HEK293 (cell line): ENCODE measurements around the gene PTPRN2.

Experiments
- BCL11B ChIP-seq: fragments of 450-650 bp; formaldehyde crosslinking; IDR thresholded peaks from 2 replicates; pipeline ENCODE4 v1.5.1; 2016; ENCODE audit warnings: low read depth, missing biosample characterization, missing genetic modification characterization
- TF ChIP-seq, protein P1 (sequence below): fragments of 450-650 bp; formaldehyde crosslinking; IDR thresholded peaks from 2 replicates; pipeline ENCODE4 v1.5.1; 2016; ENCODE audit warnings: missing biosample characterization, missing genetic modification characterization
- TF ChIP-seq, protein P2 (sequence below): fragments of 450-650 bp; formaldehyde crosslinking; IDR thresholded peaks from 2 replicates; pipeline ENCODE4 v1.5.1; 2017; ENCODE audit warnings: missing biosample characterization, mild to moderate bottlenecking, missing genetic modification characterization, moderate library complexity
- TF ChIP-seq, protein P3 (sequence below): fragments of 450-650 bp; formaldehyde crosslinking; IDR thresholded peaks from 2 replicates; pipeline ENCODE4 v1.5.1; 2016; ENCODE audit warnings: missing biosample characterization, missing genetic modification characterization, low read depth
- TF ChIP-seq, protein P4 (sequence below): fragments of 450-650 bp; formaldehyde crosslinking; IDR thresholded peaks from 2 replicates; pipeline ENCODE4 v1.5.1; 2016; ENCODE audit warnings: missing biosample characterization, missing genetic modification characterization
- TF ChIP-seq, protein P5 (sequence below): fragments of 450-650 bp; formaldehyde crosslinking; IDR thresholded peaks from 2 replicates; pipeline ENCODE4 v1.5.1; 2016; ENCODE audit warnings: missing biosample characterization, missing genetic modification characterization
- TF ChIP-seq, protein P6 (sequence below): fragments of 450-650 bp; formaldehyde crosslinking; IDR thresholded peaks from 2 replicates; pipeline ENCODE4 v1.5.1; 2016; ENCODE audit warnings: missing biosample characterization, missing genetic modification characterization
- TF ChIP-seq, protein P7 (sequence below): fragments of 450-650 bp; formaldehyde crosslinking; IDR thresholded peaks from 2 replicates; pipeline ENCODE4 v1.5.1; 2017; ENCODE audit warnings: missing biosample characterization, missing genetic modification characterization

DNA sequence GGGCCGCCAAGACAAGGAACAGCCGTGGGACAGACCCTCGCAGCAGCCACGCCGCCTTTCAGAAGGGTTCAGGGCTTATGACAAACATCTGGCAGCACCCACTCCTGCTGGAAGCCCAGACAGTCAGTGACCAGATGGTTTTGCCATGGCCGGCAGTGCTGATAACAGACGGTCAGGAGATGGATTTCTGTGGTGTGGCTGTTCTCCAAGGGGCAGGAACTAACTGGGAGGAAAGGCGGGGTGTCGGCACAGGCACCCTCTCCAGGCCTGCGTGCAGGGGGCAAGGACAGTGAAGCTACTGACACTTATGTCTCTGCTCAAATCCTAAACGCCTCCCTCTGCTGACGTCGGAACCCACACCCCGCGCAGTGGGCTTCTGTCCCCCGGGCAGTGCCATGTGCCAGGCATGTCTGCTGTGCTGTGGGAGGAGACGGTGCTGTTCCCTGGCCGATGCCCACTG, 834.8 kb downstream of the PTPRN2 start:
- TF ChIP-seq, protein P1, sequence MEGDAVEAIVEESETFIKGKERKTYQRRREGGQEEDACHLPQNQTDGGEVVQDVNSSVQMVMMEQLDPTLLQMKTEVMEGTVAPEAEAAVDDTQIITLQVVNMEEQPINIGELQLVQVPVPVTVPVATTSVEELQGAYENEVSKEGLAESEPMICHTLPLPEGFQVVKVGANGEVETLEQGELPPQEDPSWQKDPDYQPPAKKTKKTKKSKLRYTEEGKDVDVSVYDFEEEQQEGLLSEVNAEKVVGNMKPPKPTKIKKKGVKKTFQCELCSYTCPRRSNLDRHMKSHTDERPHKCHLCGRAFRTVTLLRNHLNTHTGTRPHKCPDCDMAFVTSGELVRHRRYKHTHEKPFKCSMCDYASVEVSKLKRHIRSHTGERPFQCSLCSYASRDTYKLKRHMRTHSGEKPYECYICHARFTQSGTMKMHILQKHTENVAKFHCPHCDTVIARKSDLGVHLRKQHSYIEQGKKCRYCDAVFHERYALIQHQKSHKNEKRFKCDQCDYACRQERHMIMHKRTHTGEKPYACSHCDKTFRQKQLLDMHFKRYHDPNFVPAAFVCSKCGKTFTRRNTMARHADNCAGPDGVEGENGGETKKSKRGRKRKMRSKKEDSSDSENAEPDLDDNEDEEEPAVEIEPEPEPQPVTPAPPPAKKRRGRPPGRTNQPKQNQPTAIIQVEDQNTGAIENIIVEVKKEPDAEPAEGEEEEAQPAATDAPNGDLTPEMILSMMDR (tag by site-specific recombination): no peak
- TF ChIP-seq, protein P2, sequence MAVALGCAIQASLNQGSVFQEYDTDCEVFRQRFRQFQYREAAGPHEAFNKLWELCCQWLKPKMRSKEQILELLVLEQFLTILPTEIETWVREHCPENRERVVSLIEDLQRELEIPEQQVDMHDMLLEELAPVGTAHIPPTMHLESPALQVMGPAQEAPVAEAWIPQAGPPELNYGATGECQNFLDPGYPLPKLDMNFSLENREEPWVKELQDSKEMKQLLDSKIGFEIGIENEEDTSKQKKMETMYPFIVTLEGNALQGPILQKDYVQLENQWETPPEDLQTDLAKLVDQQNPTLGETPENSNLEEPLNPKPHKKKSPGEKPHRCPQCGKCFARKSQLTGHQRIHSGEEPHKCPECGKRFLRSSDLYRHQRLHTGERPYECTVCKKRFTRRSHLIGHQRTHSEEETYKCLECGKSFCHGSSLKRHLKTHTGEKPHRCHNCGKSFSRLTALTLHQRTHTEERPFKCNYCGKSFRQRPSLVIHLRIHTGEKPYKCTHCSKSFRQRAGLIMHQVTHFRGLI (tag by site-specific recombination): no peak
- TF ChIP-seq, protein P3, sequence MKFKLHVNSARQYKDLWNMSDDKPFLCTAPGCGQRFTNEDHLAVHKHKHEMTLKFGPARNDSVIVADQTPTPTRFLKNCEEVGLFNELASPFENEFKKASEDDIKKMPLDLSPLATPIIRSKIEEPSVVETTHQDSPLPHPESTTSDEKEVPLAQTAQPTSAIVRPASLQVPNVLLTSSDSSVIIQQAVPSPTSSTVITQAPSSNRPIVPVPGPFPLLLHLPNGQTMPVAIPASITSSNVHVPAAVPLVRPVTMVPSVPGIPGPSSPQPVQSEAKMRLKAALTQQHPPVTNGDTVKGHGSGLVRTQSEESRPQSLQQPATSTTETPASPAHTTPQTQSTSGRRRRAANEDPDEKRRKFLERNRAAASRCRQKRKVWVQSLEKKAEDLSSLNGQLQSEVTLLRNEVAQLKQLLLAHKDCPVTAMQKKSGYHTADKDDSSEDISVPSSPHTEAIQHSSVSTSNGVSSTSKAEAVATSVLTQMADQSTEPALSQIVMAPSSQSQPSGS (tag by site-specific recombination): no peak
- no peak for TF ChIP-seq BCL11B (tag by site-specific recombination)
- TF ChIP-seq, protein P4, sequence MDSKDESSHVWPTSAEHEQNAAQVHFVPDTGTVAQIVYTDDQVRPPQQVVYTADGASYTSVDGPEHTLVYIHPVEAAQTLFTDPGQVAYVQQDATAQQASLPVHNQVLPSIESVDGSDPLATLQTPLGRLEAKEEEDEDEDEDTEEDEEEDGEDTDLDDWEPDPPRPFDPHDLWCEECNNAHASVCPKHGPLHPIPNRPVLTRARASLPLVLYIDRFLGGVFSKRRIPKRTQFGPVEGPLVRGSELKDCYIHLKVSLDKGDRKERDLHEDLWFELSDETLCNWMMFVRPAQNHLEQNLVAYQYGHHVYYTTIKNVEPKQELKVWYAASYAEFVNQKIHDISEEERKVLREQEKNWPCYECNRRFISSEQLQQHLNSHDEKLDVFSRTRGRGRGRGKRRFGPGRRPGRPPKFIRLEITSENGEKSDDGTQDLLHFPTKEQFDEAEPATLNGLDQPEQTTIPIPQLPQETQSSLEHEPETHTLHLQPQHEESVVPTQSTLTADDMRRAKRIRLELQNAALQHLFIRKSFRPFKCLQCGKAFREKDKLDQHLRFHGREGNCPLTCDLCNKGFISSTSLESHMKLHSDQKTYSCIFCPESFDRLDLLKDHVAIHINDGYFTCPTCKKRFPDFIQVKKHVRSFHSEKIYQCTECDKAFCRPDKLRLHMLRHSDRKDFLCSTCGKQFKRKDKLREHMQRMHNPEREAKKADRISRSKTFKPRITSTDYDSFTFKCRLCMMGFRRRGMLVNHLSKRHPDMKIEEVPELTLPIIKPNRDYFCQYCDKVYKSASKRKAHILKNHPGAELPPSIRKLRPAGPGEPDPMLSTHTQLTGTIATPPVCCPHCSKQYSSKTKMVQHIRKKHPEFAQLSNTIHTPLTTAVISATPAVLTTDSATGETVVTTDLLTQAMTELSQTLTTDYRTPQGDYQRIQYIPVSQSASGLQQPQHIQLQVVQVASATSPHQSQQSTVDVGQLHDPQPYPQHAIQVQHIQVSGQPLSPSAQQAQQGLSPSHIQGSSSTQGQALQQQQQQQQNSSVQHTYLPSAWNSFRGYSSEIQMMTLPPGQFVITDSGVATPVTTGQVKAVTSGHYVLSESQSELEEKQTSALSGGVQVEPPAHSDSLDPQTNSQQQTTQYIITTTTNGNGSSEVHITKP (tag by site-specific recombination): no peak
- TF ChIP-seq, protein P5, sequence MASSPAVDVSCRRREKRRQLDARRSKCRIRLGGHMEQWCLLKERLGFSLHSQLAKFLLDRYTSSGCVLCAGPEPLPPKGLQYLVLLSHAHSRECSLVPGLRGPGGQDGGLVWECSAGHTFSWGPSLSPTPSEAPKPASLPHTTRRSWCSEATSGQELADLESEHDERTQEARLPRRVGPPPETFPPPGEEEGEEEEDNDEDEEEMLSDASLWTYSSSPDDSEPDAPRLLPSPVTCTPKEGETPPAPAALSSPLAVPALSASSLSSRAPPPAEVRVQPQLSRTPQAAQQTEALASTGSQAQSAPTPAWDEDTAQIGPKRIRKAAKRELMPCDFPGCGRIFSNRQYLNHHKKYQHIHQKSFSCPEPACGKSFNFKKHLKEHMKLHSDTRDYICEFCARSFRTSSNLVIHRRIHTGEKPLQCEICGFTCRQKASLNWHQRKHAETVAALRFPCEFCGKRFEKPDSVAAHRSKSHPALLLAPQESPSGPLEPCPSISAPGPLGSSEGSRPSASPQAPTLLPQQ (tag by site-specific recombination): no peak
- TF ChIP-seq, protein P6, sequence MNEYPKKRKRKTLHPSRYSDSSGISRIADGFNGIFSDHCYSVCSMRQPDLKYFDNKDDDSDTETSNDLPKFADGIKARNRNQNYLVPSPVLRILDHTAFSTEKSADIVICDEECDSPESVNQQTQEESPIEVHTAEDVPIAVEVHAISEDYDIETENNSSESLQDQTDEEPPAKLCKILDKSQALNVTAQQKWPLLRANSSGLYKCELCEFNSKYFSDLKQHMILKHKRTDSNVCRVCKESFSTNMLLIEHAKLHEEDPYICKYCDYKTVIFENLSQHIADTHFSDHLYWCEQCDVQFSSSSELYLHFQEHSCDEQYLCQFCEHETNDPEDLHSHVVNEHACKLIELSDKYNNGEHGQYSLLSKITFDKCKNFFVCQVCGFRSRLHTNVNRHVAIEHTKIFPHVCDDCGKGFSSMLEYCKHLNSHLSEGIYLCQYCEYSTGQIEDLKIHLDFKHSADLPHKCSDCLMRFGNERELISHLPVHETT (tag by site-specific recombination): no peak
- TF ChIP-seq, protein P7, sequence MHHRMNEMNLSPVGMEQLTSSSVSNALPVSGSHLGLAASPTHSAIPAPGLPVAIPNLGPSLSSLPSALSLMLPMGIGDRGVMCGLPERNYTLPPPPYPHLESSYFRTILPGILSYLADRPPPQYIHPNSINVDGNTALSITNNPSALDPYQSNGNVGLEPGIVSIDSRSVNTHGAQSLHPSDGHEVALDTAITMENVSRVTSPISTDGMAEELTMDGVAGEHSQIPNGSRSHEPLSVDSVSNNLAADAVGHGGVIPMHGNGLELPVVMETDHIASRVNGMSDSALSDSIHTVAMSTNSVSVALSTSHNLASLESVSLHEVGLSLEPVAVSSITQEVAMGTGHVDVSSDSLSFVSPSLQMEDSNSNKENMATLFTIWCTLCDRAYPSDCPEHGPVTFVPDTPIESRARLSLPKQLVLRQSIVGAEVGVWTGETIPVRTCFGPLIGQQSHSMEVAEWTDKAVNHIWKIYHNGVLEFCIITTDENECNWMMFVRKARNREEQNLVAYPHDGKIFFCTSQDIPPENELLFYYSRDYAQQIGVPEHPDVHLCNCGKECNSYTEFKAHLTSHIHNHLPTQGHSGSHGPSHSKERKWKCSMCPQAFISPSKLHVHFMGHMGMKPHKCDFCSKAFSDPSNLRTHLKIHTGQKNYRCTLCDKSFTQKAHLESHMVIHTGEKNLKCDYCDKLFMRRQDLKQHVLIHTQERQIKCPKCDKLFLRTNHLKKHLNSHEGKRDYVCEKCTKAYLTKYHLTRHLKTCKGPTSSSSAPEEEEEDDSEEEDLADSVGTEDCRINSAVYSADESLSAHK (tag by site-specific recombination): no peak
